GM21367 (cell line): ENCODE data around the gene CYB5R3.
A peak's percentile ranks its signal among the peaks of the same experiment; 100 is the strongest.
"Not testable (repeated sequence)": the region's sequence is repeated elsewhere in the genome, so short reads cannot be mapped to it uniquely, and the experiment has no call there.

Experiments
- ATAC-seq: cut with Tn5 transposase; IDR thresholded peaks from one replicate; pipeline ENCODE4 v1.9.1; 2021; ENCODE audit not compliant: unreplicated experiment

The CYB5R3 gene

GRCh38 chr22:42679691-42680090, 30.5 kb upstream of the CYB5R3 start:
- no peak for ATAC-seq

GRCh38 chr22:42678894-42679293, 29.7 kb upstream of the CYB5R3 start:
- no peak for ATAC-seq

GRCh38 chr22:42677936-42678335, 28.7 kb upstream of the CYB5R3 start:
- ATAC-seq = not testable (repeated sequence)

- no peak for ATAC-seq
Measured at GRCh38 chr22:42676059-42676607, 26.9 kb upstream of the CYB5R3 start.

GRCh38 chr22:42673898-42674401, 24.8 kb upstream of the CYB5R3 start:
- no peak for ATAC-seq

- not testable (repeated sequence) for ATAC-seq
Measured at GRCh38 chr22:42673071-42673470, 23.9 kb upstream of the CYB5R3 start.

GRCh38 chr22:42670921-42671709, 21.9 kb upstream of the CYB5R3 start:
- ATAC-seq = no peak

- ATAC-seq = no peak
Measured at GRCh38 chr22:42670046-42670445, 20.9 kb upstream of the CYB5R3 start.

- not testable (repeated sequence) for ATAC-seq
Measured at GRCh38 chr22:42666393-42666792, 17.2 kb upstream of the CYB5R3 start.

GRCh38 chr22:42664976-42665831, 16.0 kb upstream of the CYB5R3 start:
- no peak for ATAC-seq

- ATAC-seq = no peak
Measured at GRCh38 chr22:42661985-42662831, 13.0 kb upstream of the CYB5R3 start.

- no peak for ATAC-seq
Measured at GRCh38 chr22:42656578-42656977, 7.4 kb upstream of the CYB5R3 start.

- ATAC-seq = no peak
Measured at GRCh38 chr22:42655693-42656092, 6.5 kb upstream of the CYB5R3 start.

GRCh38 chr22:42654436-42655073, 5.4 kb upstream of the CYB5R3 start:
- no peak for ATAC-seq

GRCh38 chr22:42653999-42654398, 4.8 kb upstream of the CYB5R3 start:
- no peak for ATAC-seq

GRCh38 chr22:42651134-42651533, 1.9 kb upstream of the CYB5R3 start:
- ATAC-seq = no peak

GRCh38 chr22:42648368-42649245, 585 bp downstream of the CYB5R3 start:
- peak; percentile 21 for ATAC-seq

- no peak for ATAC-seq
Measured at GRCh38 chr22:42648017-42648367, 1.2 kb downstream of the CYB5R3 start.
